SK-N-SH (cell line): ENCODE data around the gene IGF2BP2. TPM values are rescaled to one million over a fixed set of nuclear protein-coding genes. Genes with fewer than 3 reads are reported as not detected.

Source experiments
- CTCF ChIA-PET: fragments of 300-600, 350-600 bp; formaldehyde crosslinking; extraction: SDS; loops from one replicate; lab custom pipeline; 2021; lab: Yijun Ruan, JAX
- POLR2A ChIA-PET: fragments of 350-600 bp; sonication (Branson Sonifier 250); formaldehyde crosslinking; extraction: SDS; loops from one replicate; lab custom pipeline; 2020; ENCODE audit warnings: antibody characterized with exemption, inconsistent platforms; lab: Yijun Ruan, JAX
- DNase-seq: peaks from one replicate; pipeline ENCODE4 v3.0.0; 2012
- H2AFZ ChIP-seq: fragments of 200-600 bp; sonication (generic); 2 replicates; pipeline ENCODE4 v1.8.1; 2016; ENCODE audit warnings: antibody characterized with exemption, mild to moderate bottlenecking, low read depth
- H3F3A ChIP-seq: fragments of 200-600 bp; sonication (generic); replicated peaks from 2 replicates; pipeline ENCODE3; 2016; ENCODE audit warnings: antibody characterized with exemption, mild to moderate bottlenecking; ENCODE audit not compliant: insufficient read depth
- H3K27ac ChIP-seq, 2 experiments: fragments of 200-500 bp in 1 of 2; fragments of 200-600 bp in 1 of 2; sonication (Bioruptor generic) in 1 of 2; sonication (generic), shearing (Covaris generic) in 1 of 2; 2 replicates each; pipeline versions ENCODE4 v1.5.1 to v1.6.1; 2014 to 2016; ENCODE audit warnings: low read depth in 2 of 2, inconsistent platforms in 1 of 2, low read length in 1 of 2, mild to moderate bottlenecking in 1 of 2, mixed read lengths in 1 of 2
- H3K27me3 ChIP-seq: fragments of 200-600 bp; sonication (generic), shearing (Covaris generic); 2 replicates; pipeline ENCODE4 v1.6.1; 2016; ENCODE audit warnings: mixed run types; ENCODE audit not compliant: insufficient read depth
- H3K36me3 ChIP-seq, 2 experiments: fragments of 200-500 bp in 1 of 2; fragments of 200-600 bp in 1 of 2; sonication (Bioruptor generic) in 1 of 2; sonication (generic) in 1 of 2; replicated peaks in 1 of 2; 2 replicates each; pipeline versions ENCODE3 to v1.5.1; 2014 to 2016; ENCODE audit warnings: low read length in 1 of 2, mild to moderate bottlenecking in 1 of 2; ENCODE audit not compliant: insufficient read depth in 2 of 2, control insufficient read depth in 1 of 2
- H3K4me1 ChIP-seq, 2 experiments: fragments of 200-500 bp in 1 of 2; fragments of 200-600 bp in 1 of 2; sonication (Bioruptor generic) in 1 of 2; sonication (generic), shearing (Covaris generic) in 1 of 2; 2 replicates each; pipeline versions ENCODE4 v1.5.1 to v1.6.1; 2014 to 2016; ENCODE audit warnings: low read depth in 1 of 2, low read length in 1 of 2, mixed run types in 1 of 2; ENCODE audit not compliant: insufficient read depth in 2 of 2, control insufficient read depth in 1 of 2
- H3K4me2 ChIP-seq: fragments of 200-600 bp; sonication (generic), shearing (Covaris generic); 2 replicates; pipeline ENCODE4 v1.6.1; 2017; ENCODE audit warnings: mixed run types
- H3K4me3 ChIP-seq, 2 experiments: fragments of 200-500 bp in 1 of 2; fragments of 200-600 bp in 1 of 2; sonication (Bioruptor generic) in 1 of 2; sonication (generic), shearing (Covaris generic) in 1 of 2; 2 replicates each; pipeline versions ENCODE4 v1.5.1 to v1.8.1; 2014 to 2016; ENCODE audit warnings: low read depth in 2 of 2, inconsistent platforms in 1 of 2, low read length in 1 of 2, mild to moderate bottlenecking in 1 of 2, mixed read lengths in 1 of 2, moderate library complexity in 1 of 2
- H3K79me2 ChIP-seq: fragments of 200-600 bp; sonication (generic); 2 replicates; pipeline ENCODE4 v1.8.1; 2017; ENCODE audit warnings: mild to moderate bottlenecking; ENCODE audit not compliant: insufficient read depth
- H3K9ac ChIP-seq: fragments of 200-600 bp; sonication (generic); 2 replicates; pipeline ENCODE4 v1.6.1; 2017; ENCODE audit warnings: mixed run types
- H3K9me2 ChIP-seq: fragments of 200-600 bp; sonication (generic); 2 replicates; pipeline ENCODE4 v1.6.1; 2017; ENCODE audit warnings: mixed run types
- H3K9me3 ChIP-seq: fragments of 200-600 bp; sonication (generic); 2 replicates; pipeline ENCODE4 v1.6.1; 2017; ENCODE audit warnings: mixed run types, mild to moderate bottlenecking, moderate library complexity
- H4K20me1 ChIP-seq: fragments of 200-600 bp; sonication (generic); 2 replicates; pipeline ENCODE4 v1.6.1; 2017; ENCODE audit warnings: mild to moderate bottlenecking, mixed run types; ENCODE audit not compliant: insufficient read depth
- CHD2 ChIP-seq: fragments of 150-350 bp; IDR thresholded peaks from 2 replicates; pipeline ENCODE4 v1.6.1; 2018; ENCODE audit warnings: low read length; ENCODE audit not compliant: partially characterized antibody
- CTCF ChIP-seq: fragments of 200-600 bp; sonication (generic); IDR thresholded peaks from 2 replicates; pipeline ENCODE4 v1.6.1; 2017; ENCODE audit warnings: antibody characterized with exemption, mild to moderate bottlenecking, moderate library complexity
- ELF1 ChIP-seq: IDR thresholded peaks from 2 replicates; pipeline ENCODE4 v1.4.0; 2012
- EZH2phosphoT487 ChIP-seq: fragments of 200-600 bp; sonication (generic); IDR thresholded peaks from 2 replicates; pipeline ENCODE4 v1.6.1; 2017; ENCODE audit warnings: low read depth, mixed run types, mild to moderate bottlenecking, antibody characterized with exemption, moderate library complexity, borderline replicate concordance
- FOSL2 ChIP-seq: IDR thresholded peaks from 2 replicates; pipeline ENCODE4 v1.4.0; 2012; ENCODE audit warnings: low read depth, mild to moderate bottlenecking, moderate library complexity, borderline replicate concordance
- FOXJ3 ChIP-seq: sonication (generic); formaldehyde crosslinking; IDR thresholded peaks from 2 replicates; pipeline ENCODE4 v1.5.1; 2020; ENCODE audit warnings: mild to moderate bottlenecking, missing genetic modification reagents
- FOXM1 ChIP-seq: IDR thresholded peaks from 2 replicates; pipeline ENCODE4 v1.4.0; 2012; ENCODE audit warnings: low read depth, mild to moderate bottlenecking
- GABPA ChIP-seq: IDR thresholded peaks from 2 replicates; pipeline ENCODE4 v1.4.0; 2012; ENCODE audit warnings: low read depth, mild to moderate bottlenecking
- IRF3 ChIP-seq: fragments of 150-350 bp; IDR thresholded peaks from 2 replicates; pipeline ENCODE4 v1.6.1; 2016; ENCODE audit warnings: mild to moderate bottlenecking, low read depth, low read length
- MEF2A ChIP-seq: IDR thresholded peaks from 2 replicates; pipeline ENCODE4 v1.4.0; 2012; ENCODE audit warnings: low read depth, borderline replicate concordance
- MXI1 ChIP-seq: IDR thresholded peaks from 2 replicates; pipeline ENCODE4 v1.6.1; 2012; ENCODE audit warnings: mild to moderate bottlenecking, low read depth, low read length, improper control_type of control experiment
- NFIC ChIP-seq: IDR thresholded peaks from 2 replicates; pipeline ENCODE4 v1.4.0; 2012; ENCODE audit warnings: borderline replicate concordance
- NRF1 ChIP-seq: IDR thresholded peaks from 2 replicates; pipeline ENCODE4 v1.6.1; 2012; ENCODE audit warnings: low read depth, mild to moderate bottlenecking, low read length
- POLR2AphosphoS5 ChIP-seq: IDR thresholded peaks from 2 replicates; pipeline ENCODE4 v1.6.1; 2012; ENCODE audit warnings: low read depth, low read length
- RFX5 ChIP-seq: IDR thresholded peaks from 2 replicates; pipeline ENCODE4 v1.6.1; 2012; ENCODE audit warnings: mild to moderate bottlenecking, improper control_type of control experiment, low read length
- SIN3A ChIP-seq: IDR thresholded peaks from 2 replicates; pipeline ENCODE4 v1.6.1; 2012; ENCODE audit warnings: low read depth, mild to moderate bottlenecking, low read length, moderate library complexity, borderline replicate concordance
- SMC3 ChIP-seq: IDR thresholded peaks from 2 replicates; pipeline ENCODE4 v1.6.1; 2012; ENCODE audit warnings: low read depth, low read length, improper control_type of control experiment
- TEAD4 ChIP-seq: IDR thresholded peaks from 2 replicates; pipeline ENCODE4 v1.4.0; 2012; ENCODE audit warnings: mild to moderate bottlenecking, borderline replicate concordance; ENCODE audit not compliant: insufficient read depth
- USF2 ChIP-seq: fragments of 150-350 bp; IDR thresholded peaks from 2 replicates; pipeline ENCODE4 v1.6.1; 2017; ENCODE audit warnings: antibody characterized with exemption, low read length, low read depth, borderline replicate concordance
- YY1 ChIP-seq: IDR thresholded peaks from 2 replicates; pipeline ENCODE4 v1.4.0; 2012; ENCODE audit warnings: low read depth, mild to moderate bottlenecking
- WGBS: methylation state at CpG from one replicate; pipeline ENCODE4 v1.1.6; 2017; ENCODE audit warnings: low lambda C conversion rate; 5-methylcytosine and 5-hydroxymethylcytosine counted together
- polyA plus RNA-seq, 3 experiments: library from polyadenylated mRNA; depleted of rRNA; stranded (reverse); fragments of >200 nt; gene quantifications; 2 replicates each; pipeline ENCODE4 v1.2.3, GENCODE V29; 2012

IGF2BP2 gene
- polyA plus RNA-seq, 1 of the 3 experiments (the other 2 are of a cell fraction), result 5.4 TPM

- CTCF ChIA-PET, result interaction anchor here (1.1 to 1.5 kb wide), 2 partner anchors 16 to 122 kb away, joined by 3 to 5 read pairs; no protein-coding TSS in a partner anchor
- Histone ChIP-seq H3K4me1 (peaks cover 0 to 12% of the 10 kb centered on the region in 2 experiments; a peak in 1 of 4 replicates), H3K4me2 (no peak overlapping the region), H2AFZ (no peak overlapping the region), H3F3A (peaks cover 32% of the 10 kb centered on the region), H3K9me2 (no peaks in the 10 kb centered on the region), H3K9me3 (no peaks in the 10 kb centered on the region), H3K9ac (no peak overlapping the region), H3K27ac (no peak overlapping the region), H4K20me1 (peaks cover 98% of the 10 kb centered on the region), H3K27me3 (no peaks in the 10 kb centered on the region), H3K36me3 (peaks cover 0 to 10% of the 10 kb centered on the region in 2 experiments), H3K4me3 (no peak overlapping the region), H3K79me2 (peaks cover 93% of the 10 kb centered on the region)
- POLR2A ChIA-PET, result no interaction called here
- 64% methylated on average over 5 of the region's 5 CpGs for WGBS
- TF ChIP-seq FOSL2 (no peak), FOXJ3 (CRISPR knock-in tag) (no peak), POLR2AphosphoS5 (no peak), EZH2phosphoT487 (no peak), SIN3A (no peak), NFIC (no peak), ELF1 (no peak), NRF1 (no peak), RFX5 (no peak), USF2 (no peak), SMC3 (no peak), MXI1 (no peak), CTCF (no peak), TEAD4 (no peak), GABPA (no peak), MEF2A (no peak), IRF3 (no peak), FOXM1 (no peak), YY1 (no peak), CHD2 (no peak)
- DNase-seq, result no peak
Observed at GRCh38 chr3:185784317-185784716, 40.5 kb downstream of the IGF2BP2 start.
